ENCODE measurements around the gene TMPRSS2.

Gene TMPRSS2

DNA sequence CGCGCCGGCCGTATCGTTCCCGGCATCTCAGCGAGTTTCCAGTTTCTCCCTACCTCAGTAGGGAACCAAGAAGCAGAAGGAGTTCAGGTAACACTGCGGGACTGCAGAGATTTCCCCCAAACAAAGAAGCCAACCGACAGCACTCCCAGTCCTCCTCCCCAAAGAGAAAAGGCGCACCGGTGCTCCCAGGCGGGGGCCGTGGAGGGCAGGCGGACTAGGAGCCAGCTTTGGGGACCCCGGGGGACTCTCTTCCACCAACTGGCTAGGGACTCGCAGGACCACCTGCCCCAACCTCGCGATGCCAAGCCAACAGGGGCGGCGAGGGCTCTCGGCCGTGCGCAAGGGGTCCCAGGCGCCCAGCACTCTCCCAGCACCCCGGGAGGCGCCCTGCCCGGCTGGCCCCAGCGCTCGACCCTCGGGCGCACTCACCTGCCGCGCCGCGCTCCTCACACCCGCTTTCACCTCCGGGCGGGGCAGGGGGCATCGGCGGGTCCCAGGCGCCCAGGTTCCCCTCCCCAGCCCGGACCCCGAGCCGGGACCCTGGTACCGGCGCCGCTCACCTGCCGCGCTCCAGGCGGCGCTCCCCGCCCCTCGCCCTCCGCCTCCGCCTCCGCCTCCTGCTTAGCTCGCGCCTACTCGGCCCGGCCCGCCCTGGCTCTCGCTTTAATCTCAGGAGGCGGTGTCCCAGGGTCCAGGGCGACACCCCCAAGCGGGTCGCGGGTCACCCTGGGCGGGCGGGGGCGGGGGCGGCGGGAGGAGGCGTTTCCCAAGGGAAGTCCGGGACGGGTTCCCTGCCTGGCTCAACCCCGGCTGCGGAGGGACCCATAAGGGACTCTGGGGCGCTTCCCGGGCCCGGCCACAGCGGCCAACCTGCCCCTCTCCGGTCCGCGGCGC lies at the start of gene TMPRSS2:
Gene TMPRSS2, minus strand, starts transcription at position 638 of the 894 bp plus-strand sequence. CDS start 10,025 bp downstream, outside the sequence.
- no peak for DNase-seq (ENCODE audit: low spot score)

DNA sequence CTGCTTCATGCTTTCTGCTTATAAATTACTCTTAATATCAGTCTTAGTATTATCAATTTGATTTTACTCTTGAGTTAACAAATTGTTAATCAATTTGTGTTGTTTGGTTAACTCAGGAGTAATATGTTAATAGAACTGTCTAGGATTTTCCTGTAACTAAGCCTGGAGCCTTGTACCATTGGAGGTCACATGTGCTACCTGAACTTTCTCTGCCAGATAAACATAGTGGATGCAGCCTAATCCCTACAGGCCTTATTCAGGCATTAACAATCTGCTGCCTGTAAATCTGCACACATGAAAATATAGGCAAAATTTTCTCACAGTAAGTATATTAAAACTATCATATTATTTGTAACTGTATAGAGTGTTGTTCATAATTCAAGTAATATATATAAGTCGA lies 47.1 kb upstream of the TMPRSS2 start:
- DNase-seq (ENCODE audit: low spot score): no peak

DNA sequence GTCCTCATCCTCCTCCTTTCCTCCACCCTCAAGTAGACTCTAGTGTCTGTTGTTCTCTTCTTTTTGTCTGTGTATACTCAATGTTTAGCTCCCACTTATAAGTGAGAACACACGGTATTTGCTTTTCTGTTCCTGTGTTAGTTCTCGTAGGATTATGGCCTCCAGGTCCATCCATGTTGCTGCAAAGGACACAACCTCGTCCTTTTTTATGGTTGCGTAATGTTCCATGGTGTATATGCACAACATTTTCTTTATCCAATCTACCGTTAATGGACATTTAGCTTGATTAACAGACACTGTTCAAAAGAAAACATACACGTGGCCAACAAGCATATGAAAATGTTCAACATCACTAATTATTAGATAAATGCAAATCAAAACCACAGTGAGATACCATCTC lies 44.3 kb upstream of the TMPRSS2 start:
- no peak for DNase-seq (ENCODE audit: low spot score)

DNA sequence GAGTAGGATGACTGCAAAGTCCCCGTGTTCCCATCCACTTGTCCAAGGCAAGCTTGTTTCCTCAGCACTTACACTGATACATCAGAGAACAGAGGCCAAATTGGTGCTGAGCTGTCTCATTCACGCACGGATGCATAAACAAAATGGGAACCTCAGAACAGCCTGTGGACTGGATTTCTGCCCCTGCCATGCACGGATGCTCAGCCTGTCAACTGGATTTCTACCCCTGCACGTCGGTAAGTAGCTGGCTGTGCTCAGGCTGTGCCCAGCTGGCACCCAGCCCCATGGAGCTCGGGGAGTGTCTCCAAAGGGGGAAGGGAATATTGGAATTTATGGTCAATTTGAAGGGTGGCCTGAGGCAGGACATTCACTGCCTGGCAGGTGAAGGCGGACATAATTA lies 40.8 kb upstream of the TMPRSS2 start:
- DNase-seq (ENCODE audit: low spot score): no peak

DNA sequence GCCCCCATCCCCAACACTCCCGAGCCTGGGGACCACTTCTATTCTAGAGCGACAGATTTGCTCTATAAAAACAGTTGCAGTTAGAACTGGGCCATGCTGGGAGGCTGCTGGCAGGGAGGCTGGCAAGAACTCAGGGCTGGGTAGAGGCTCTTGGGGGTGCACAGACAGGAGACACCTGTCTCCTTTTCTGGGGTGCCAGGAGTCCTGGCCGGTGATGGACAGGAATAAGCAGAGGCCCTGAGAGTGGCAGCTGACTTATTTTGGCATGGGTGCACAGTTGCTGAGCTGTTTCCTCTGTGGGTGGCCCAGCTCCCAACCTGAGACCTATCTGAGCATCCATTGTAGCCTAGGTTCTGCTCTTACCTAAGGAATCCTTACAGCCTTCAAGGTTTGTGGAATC lies 39.2 kb upstream of the TMPRSS2 start:
- no peak for DNase-seq (ENCODE audit: low spot score)

DNA sequence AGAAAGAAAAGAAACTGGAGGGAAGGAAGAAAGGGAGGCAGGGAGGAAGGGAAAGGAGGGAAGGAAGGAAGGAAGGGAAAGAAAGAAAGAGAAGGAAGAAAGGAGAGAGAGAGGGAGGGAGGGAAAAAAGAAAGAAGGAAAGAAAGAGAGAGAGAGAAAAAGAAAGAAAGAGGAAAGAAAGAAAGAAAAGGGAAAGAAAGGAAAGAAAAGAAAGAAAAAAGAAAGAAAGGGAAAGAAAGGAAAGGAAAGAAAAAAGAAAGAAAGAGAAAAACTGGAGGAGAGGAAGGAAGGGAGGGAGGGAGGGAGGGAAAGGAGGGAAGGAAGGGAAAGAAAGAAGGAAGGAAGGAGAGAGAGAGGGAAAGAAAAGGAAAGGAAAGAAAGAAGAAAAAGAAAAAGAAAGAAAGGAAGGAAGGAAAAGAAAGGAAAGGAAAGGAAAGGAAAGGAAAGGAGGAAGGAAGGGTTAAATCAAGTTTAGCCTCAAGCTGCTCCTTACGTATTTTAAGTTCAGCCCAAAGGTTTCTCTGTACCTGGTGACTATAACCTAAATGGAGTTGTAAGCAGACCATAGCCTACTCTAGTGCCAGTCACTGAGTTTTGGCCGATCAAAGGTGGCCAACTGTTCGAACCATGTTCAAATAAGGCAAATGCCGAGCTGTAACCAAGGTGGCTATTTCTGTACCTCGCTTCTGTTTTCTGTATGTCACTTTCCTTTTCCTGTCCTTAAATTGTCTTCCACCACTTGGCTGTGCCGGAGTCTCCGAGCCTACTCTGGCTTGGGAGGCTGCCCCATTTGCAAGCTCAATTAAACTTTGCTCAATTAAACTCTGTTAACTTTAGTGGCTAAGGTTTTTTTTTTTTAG lies 37.8 kb upstream of the TMPRSS2 start:
- DNase-seq (ENCODE audit: low spot score): no peak

DNA sequence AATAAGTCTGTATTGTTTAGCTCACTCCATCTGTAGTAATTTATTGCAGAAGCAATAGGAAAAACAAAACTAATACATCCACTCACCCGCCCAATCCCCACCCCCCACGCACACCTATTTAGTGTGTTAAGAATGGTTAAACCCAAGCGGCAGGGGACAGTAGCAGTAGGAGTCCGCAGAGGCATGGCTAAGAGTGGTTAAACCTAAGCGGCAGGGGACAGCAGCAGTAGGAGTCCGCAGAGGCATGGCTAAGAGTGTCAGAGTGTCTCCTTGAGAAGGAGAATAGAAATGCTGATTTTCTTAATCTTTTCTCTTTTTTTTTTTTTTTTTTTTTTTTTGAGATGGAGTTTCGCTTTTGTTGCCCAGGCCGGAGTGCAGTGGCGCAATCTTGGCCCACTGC lies 34.8 kb upstream of the TMPRSS2 start:
- DNase-seq (ENCODE audit: low spot score): no peak

DNA sequence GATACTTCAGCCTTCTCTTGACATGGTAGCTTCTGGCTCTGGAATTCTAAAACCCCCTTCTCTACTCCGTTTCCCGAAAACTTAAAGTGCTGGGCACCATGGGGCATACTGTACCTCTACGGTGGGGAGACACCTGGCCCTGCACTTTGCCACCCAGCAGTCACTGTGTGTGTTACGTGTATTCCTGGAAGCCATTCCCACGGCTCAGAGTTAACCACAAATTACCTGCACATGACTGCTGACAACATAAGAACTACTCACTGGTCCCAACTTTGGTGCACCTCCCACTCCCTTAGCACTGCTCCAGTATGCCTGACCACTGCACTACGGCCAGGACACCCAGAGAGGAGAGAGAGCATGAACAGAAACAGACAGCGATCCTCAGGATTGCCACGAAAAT lies 29.4 kb upstream of the TMPRSS2 start:
- no peak for DNase-seq (ENCODE audit: low spot score)

DNA sequence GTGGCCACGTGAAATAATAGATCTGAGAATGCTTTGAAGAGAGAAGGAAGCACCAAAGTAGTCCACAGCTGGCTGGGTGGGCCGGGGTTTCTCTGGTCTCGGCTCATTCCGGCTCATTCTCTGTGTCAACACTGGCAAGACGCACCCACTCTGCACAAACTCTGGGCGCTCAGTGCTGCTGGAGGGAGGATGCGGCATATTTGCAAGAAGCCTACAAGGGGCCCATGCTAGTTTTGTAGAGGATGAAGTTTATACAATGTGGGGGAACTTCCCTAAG lies 28.8 kb upstream of the TMPRSS2 start:
- DNase-seq (ENCODE audit: low spot score): no peak

DNA sequence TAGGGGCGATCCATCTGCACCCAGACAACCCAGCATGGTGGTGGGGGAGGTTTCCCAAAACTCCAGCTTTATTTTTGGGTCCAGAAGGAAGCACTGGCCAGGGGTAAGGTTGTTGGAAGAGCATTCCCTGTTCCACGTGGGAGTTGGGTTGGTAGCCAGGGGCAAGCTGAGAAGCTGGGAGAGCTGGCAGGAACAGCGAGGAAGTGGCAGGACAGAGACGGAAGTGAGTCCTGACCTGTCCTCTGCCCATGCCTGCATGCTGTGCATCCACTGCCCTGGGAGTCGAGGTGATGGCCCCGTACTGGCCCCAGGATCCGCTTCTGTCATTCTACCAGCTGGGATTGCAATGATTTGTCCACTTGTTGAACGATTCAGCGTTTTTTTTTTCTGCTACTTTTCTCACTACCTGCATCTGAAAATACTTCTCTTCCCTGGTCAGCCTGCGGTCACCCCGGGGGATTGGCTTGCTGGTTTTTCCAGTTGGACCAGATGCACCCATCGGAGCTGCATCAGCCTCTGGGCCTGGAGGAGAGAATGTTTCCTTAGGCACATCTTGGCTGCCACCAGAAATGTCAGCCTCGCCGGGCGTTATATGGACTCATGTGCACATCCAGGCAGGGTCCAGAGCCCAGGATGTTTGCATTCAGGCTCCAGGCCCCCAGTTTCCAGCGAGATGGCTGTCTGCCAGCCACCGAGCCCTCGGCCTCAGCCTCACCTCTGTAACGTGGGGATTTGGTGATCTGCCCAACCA lies 28.3 kb upstream of the TMPRSS2 start:
- no peak for DNase-seq (ENCODE audit: low spot score)

DNA sequence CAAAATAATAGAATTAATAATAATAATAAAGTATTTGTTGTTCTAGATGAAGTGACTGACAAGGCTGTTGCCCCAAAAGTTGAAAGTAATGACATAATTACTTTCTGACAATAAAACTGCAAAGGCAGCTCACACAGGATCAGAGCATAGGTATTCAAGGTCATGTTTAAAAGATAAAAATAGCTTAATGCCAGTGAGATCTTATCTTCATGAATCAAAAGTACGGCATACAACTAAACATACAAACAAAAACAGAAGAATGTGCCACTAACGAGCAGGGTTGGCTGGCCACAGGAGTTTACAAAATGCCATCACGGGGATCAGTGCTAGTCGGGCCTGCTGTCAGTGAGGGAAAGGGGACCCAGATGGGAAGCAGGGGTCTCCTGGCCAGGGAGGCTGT lies 22.4 kb upstream of the TMPRSS2 start:
- DNase-seq (ENCODE audit: low spot score): no peak

DNA sequence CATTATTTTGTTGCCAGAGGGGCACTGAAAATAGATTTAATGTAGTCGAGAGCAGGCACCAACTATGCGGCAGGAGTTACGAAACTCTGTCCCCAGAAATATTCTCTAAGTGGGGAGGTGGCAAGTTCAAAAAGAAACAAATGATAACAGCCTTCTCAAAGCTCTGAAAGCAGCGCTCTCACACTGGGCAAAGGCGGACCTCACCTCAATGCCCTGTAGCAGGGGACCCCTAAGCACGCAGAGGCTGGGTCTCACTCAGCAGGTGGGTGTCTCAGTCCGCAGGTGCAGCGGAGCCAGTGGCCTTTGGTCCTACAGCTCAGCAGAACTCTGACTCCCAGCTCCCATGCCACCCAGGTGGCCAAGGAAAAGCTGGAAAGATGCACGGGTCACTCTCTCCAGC lies 21.8 kb upstream of the TMPRSS2 start:
- DNase-seq (ENCODE audit: low spot score): no peak

DNA sequence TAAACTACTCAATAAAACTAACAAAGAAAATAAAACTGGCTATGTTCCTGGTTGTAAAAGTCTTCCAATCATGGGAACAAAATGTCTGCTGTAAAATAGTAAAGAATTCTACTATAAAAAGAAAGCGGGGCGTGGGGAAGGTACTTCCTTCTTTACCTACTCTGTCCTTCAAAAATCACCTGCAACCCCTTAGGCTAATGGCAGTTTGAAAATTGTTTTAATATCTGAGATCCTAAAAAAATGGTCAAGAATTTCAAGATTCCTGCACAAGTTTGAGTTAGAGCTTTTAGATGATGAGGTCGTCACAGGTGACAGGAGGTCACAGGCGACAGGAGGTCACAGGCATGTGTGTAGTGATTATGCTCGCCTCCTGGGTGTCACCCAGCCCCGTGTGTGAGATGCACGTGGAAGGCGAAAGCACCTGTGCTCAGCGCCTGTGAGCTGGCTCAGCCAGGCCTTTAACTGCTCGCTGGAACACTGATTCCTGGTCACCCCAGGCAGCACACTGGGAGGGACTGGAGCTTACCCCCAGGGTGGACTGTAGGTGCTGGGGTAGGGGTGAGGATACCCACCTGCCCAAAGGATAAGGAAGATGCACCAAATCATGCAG lies 18.6 kb upstream of the TMPRSS2 start:
- DNase-seq (ENCODE audit: low spot score): no peak

DNA sequence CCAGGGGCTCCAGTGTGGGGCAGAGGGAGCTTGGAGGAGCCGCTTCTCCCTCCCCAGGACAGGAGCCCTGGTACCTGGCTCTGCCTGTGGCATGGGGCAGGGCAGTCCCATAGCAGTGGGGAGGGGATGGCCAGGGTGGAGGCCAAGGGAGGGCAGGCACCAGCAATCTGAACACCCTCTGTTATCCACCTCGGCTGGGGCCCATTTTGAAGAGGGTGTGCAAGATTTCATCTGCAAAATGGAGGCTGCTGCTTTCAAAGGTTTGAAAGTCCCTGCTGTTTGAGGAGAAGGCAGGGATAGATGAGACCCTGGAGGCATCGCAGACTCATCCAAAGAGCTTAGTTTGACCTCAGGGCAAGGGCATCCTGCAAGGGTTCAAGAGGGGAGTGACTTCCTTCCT lies 15.2 kb upstream of the TMPRSS2 start:
- no peak for DNase-seq (ENCODE audit: low spot score)

DNA sequence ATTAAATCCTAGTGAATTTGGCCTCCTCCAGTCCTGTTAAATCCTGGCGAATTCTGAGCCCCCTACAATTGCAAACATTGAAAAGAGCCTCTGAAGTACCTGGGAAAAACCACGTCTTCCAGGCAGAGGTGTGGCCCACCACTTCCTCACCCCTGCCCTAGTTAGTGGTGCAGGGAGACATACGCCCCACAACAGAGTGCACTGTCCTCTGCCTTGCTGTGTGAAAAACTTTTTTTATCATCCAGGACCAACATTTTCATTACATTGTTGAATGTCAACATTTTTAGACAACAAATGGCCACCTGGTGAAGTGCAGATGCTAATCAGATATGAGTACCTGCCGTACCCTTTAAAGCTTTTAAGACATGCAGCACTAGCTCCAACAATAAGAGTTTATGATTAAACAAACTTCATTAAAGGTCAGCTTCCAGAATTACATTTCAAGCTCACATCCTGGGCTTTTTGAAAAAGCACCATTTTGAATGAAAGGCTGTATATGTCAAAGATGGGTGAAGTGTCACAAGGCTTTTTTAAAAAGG lies 13.6 kb upstream of the TMPRSS2 start:
- DNase-seq (ENCODE audit: low spot score): no peak

DNA sequence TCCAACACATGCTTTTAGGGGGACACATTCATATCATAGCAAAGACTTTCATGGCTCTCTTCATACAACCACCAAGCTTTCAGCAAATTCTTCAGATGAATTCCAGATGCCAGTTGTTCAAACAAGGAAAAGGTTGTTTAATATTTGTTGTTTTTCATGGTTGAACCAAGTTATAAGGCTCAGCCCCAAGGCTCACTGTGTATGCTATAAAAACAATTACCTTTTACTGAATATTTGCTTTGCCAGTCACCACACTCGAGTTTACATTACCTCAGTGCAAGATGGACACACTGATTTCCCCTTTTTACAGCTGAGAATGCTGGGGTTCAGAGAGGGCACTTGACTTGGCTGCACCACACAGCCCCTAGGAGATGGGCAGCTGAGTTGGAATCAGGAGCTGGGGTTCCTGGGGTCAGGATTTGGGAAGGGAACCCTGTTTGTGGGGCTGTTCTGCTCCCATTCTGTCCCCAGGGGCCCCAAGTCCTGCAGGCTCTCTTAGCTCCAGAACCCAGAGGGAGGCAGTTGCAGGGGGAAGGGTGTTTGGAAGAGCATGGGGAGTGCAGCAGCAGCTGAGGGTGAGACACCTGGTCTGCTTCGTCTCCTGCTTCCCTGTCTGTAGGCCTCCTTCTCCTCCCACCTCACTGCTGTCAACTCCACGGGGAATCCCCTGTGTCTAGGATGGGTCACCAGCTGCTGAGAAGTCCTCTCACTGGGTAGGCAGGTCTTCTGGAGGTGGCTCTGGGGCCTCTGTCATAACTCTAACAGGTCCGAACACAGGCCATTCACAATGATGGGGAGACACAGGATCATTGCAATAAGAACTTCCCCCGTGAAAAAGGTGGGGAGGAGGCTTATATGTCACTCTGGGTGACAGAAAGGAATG lies 12.8 kb upstream of the TMPRSS2 start:
- no peak for DNase-seq (ENCODE audit: low spot score)

DNA sequence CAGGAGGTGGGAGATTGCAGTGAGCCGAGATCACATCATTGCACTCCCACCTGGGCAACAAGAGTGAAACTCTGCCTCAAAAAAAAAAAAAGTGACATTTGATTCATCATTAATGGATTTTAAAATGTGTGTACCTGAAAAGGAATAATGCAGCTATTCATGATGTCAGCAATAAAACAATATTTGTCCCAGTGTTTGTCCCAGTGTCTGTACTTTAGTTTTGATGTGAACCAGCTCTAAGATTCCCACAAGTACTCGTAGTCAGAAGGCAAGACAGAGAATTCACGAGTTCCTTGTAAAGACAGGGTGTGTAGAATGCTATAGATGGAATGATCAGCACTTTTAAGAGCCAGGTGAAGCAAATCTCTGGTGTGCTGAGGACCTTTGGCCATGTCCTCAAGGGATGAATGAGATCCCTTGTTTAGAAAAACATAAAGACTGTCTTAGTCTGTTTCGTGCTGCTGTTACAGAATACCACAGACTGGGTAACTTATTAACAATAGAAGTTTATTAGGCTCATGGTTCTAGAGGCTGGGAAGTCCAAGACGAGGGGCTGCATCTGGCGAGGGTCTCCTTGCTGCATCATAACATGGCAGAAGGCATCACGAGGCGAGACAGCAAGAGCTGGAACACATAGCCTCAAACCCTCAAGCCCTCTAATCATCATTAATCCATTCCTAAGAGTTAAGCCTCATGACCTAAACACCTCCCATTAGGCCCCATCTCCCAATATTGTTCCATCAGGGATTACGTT lies 12.0 kb upstream of the TMPRSS2 start:
- no peak for DNase-seq (ENCODE audit: low spot score)

DNA sequence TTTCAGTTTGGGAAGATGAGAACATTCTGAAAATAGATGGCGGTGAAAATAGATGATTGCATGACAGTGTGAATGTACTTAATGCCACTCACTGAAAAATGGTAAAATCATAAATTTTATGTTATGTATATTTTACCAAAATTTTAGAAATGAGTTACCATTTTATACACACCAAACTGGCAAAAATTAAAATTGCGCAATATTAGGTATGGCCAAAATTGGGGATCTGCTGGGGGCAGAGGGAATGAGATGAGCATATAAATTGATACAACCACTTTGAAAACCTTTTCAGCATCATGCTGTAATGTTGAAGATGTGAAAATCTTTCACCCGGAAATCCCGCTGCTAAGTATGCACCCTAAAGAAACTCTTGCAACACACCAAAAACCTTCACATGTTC lies 10.8 kb upstream of the TMPRSS2 start:
- DNase-seq (ENCODE audit: low spot score): no peak

DNA sequence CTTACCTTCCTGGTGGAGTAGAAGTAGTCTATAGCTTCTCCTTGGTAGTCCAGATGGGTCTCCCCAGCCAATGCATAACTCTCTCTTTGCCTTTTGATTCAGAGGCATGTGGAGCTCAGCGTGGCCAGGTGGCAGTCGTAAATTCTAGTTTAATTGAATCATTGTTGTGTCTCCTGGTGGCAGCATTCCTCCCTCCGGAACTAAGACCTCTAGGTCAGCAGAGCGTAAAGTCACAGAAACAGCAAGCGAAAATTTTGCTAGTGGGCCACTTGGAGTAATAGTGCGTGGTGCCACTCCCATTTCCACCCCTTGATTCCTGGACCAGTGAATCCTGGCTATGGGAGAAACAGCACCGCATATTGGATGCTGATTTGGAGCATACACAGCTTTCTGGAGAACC lies 3.9 kb upstream of the TMPRSS2 start:
- no peak for DNase-seq (ENCODE audit: low spot score)

DNA sequence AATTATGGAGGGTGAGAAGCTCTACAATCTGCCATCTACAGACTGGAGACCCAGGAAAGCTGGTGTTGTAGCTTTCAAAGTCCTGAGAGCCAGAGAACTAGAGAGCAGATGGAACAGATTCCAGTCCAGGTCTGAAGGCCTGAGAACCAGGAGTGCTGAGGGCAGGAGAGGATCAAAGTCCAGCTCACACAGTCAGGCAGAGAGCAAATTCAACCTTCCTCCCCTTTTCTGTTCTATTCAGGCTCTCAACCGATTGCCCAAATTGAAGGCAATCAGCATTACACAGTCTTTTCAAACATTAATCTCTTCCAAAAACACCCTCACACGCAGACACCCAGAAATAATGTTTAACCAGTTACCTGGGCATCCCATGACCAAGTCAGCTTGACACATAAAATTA lies 2.5 kb upstream of the TMPRSS2 start:
- no peak for DNase-seq (ENCODE audit: low spot score)
